Endothelial cell of umbilical vein (primary cell): ENCODE measurements around the gene SH3RF3. TPM values are rescaled to one million over a fixed set of nuclear protein-coding genes. Genes with fewer than 3 reads are reported as not detected.

ENCODE experiments used
- BruUV-seq: library from RNA; stranded (reverse); fragments of 400-500 nt; replicated peaks from 2 replicates; lab custom pipeline; 2021; lab: Mats Ljungman, UMichigan
- CTCF ChIA-PET: fragments of 300-600, 350-600 bp; sonication (Branson Sonifier 250); formaldehyde crosslinking; loops from one replicate; lab custom pipeline; 2021; ENCODE audit warnings: antibody characterized with exemption, inconsistent platforms; lab: Charles Lee
- POLR2A ChIA-PET: fragments of 300-600, 350-600 bp; sonication (Branson Sonifier 250); formaldehyde crosslinking; loops from one replicate; lab custom pipeline; 2021; ENCODE audit warnings: antibody characterized with exemption, inconsistent platforms; lab: Charles Lee
- DNase-seq: peaks from one replicate; pipeline ENCODE4 v3.0.0-alpha.2; 2011; ENCODE audit warnings: low read depth, low spot score
- FAIRE-seq: peaks from 2 replicates; lab custom pipeline; 2011; peaks lifted over from hg19 to GRCh38; lab: Jason Lieb, UNC
- H2AFZ ChIP-seq: 2 replicates; pipeline ENCODE4 v1.6.0; 2012; ENCODE audit warnings: low read depth, low read length, control low read depth, inconsistent platforms
- H3K27ac ChIP-seq: 2 replicates; pipeline ENCODE4 v1.5.1; 2011; ENCODE audit warnings: low read depth, mild to moderate bottlenecking, control low read depth, low read length, moderate library complexity; ENCODE audit not compliant: insufficient read depth
- H3K27me3 ChIP-seq, 2 experiments: 2 replicates each; pipeline versions ENCODE4 v1.6.0 to v1.6.1; 2011; ENCODE audit warnings: low read length in 2 of 2, mixed read lengths in 1 of 2; ENCODE audit not compliant: control insufficient read depth in 2 of 2, insufficient read depth in 2 of 2
- H3K36me3 ChIP-seq, 2 experiments: 2 replicates in 1 of 2; 3 replicates in 1 of 2; pipeline ENCODE4 v1.5.1; 2011; ENCODE audit warnings: low read length in 2 of 2, mild to moderate bottlenecking in 1 of 2, moderate library complexity in 1 of 2; ENCODE audit not compliant: control insufficient read depth in 2 of 2, insufficient read depth in 2 of 2; ENCODE audit errors: extremely low read depth in 1 of 2
- H3K4me1 ChIP-seq: 3 replicates; pipeline ENCODE4 v1.5.1; 2011; ENCODE audit warnings: mild to moderate bottlenecking, low read length; ENCODE audit not compliant: control insufficient read depth, insufficient read depth; ENCODE audit errors: extremely low read depth
- H3K4me2 ChIP-seq: 2 replicates; pipeline ENCODE4 v1.6.1; 2011; ENCODE audit warnings: low read length, control low read depth, mixed read lengths; ENCODE audit not compliant: insufficient read depth
- H3K4me3 ChIP-seq, 3 experiments: fragments of 200-600 bp in 1 of 3; sonication (generic), shearing (Covaris generic) in 1 of 3; replicated peaks in 1 of 3; 2 replicates each; pipeline ENCODE4 v1.5.1; 2011 to 2016; ENCODE audit warnings: control low read depth in 3 of 3, low read length in 3 of 3, mild to moderate bottlenecking in 2 of 3, inconsistent platforms in 1 of 3, low read depth in 1 of 3, moderate library complexity in 1 of 3; ENCODE audit not compliant: insufficient read depth in 1 of 3
- H3K79me2 ChIP-seq: 2 replicates; pipeline ENCODE4 v1.6.0; 2012; ENCODE audit warnings: low read length, inconsistent platforms; ENCODE audit not compliant: control insufficient read depth, insufficient read depth
- H3K9ac ChIP-seq: replicated peaks from 2 replicates; pipeline ENCODE3; 2011; ENCODE audit warnings: low read length, control low read depth; ENCODE audit not compliant: insufficient read depth; ENCODE audit errors: extremely low read depth
- H3K9me1 ChIP-seq: replicated peaks from 3 replicates; pipeline ENCODE4 v1.6.0; 2011; ENCODE audit warnings: mild to moderate bottlenecking, low read length; ENCODE audit not compliant: control insufficient read depth, insufficient read depth; ENCODE audit errors: extremely low read depth
- H3K9me3 ChIP-seq: replicated peaks from 2 replicates; pipeline ENCODE4 v1.5.1; 2012; ENCODE audit warnings: low read length, inconsistent platforms; ENCODE audit not compliant: control insufficient read depth, insufficient read depth
- H4K20me1 ChIP-seq: replicated peaks from 2 replicates; pipeline ENCODE3; 2011; ENCODE audit warnings: mild to moderate bottlenecking, low read length; ENCODE audit not compliant: control insufficient read depth, insufficient read depth; ENCODE audit errors: extremely low read depth
- EZH2 ChIP-seq: IDR thresholded peaks from 2 replicates; pipeline ENCODE4 v1.6.1; 2012; ENCODE audit warnings: borderline replicate concordance, low read depth, mild to moderate bottlenecking, moderate library complexity, low read length, inconsistent platforms; ENCODE audit not compliant: severe bottlenecking
- FOS ChIP-seq: IDR thresholded peaks from 2 replicates; pipeline ENCODE4 v1.6.1; 2011; ENCODE audit warnings: mild to moderate bottlenecking, low read length, moderate library complexity, borderline replicate concordance; ENCODE audit not compliant: insufficient read depth
- GATA2 ChIP-seq: IDR thresholded peaks from 2 replicates; pipeline ENCODE4 v1.7.0; 2011; ENCODE audit warnings: low read depth, mild to moderate bottlenecking, moderate library complexity, mixed read lengths, low read length; ENCODE audit not compliant: insufficient read length, insufficient read depth
- JUN ChIP-seq: IDR thresholded peaks from 2 replicates; pipeline ENCODE4 v1.6.1; 2011; ENCODE audit warnings: borderline replicate concordance, low read depth; ENCODE audit not compliant: insufficient read length, insufficient read depth
- MAX ChIP-seq: IDR thresholded peaks from 2 replicates; pipeline ENCODE4 v1.6.1; 2011; ENCODE audit not compliant: insufficient read depth, insufficient read length
- MYC ChIP-seq: IDR thresholded peaks from one replicate; pipeline ENCODE4 v1.6.1; 2011; ENCODE audit warnings: mild to moderate bottlenecking, low read depth, low read length
- POLR2A ChIP-seq: IDR thresholded peaks from 2 replicates; pipeline ENCODE4 v1.6.1; 2012; ENCODE audit warnings: low read depth, mild to moderate bottlenecking, control low read depth, low read length
- POLR2AphosphoS5 ChIP-seq: IDR thresholded peaks from 2 replicates; pipeline ENCODE4 v1.6.1; 2012; ENCODE audit warnings: low read depth, mild to moderate bottlenecking, control low read depth, low read length, moderate library complexity; ENCODE audit not compliant: insufficient read depth
- dilution Hi-C: fragments of 300-500 bp; cut with MboI; formaldehyde crosslinking; loops from one replicate; pipeline ENCODE4 v1.15.0; 2019; ENCODE audit warnings: low sequenced_read_pairs; ENCODE audit not compliant: extremely low pct_ligation_motif_present
- intact Hi-C: fragments of 100-400 bp; cut with micrococcal nuclease; formaldehyde crosslinking; loops from one replicate; pipeline ENCODE4 v1.10.0; 2022
- polyA plus RNA-seq, 4 experiments: library from polyadenylated mRNA; depleted of rRNA in 3 of 4; stranded (reverse) in 3 of 4; unstranded in 1 of 4; fragments of >200 nt; gene quantifications; 2 replicates each; pipeline versions ENCODE4 v1.2.1 to v1.2.3, GENCODE V29; 2011 to 2012; ENCODE audit warnings: missing spikeins in 1 of 4
- total RNA-seq: library from RNA; stranded (reverse); gene quantifications from 2 replicates; pipeline ENCODE4 v1.2.3, GENCODE V29; 2021
- TF ChIP-seq, protein P1 (sequence below), 2 donors: IDR thresholded peaks; 1 replicate in 1 of 2; 2 replicates in 1 of 2; pipeline ENCODE4 v1.5.1; 2011; ENCODE audit warnings: low read length in 2 of 2, mild to moderate bottlenecking in 2 of 2, moderate library complexity in 2 of 2, control low read depth in 1 of 2, inconsistent platforms in 1 of 2, low read depth in 1 of 2; ENCODE audit not compliant: insufficient read depth in 1 of 2; ENCODE audit errors: extremely low read depth in 1 of 2

SH3RF3 gene
- total and polyA plus RNA-seq, 2 donors (not counting 3 experiments of a cell fraction or from before 2014, with no cell fraction given), result 3.8 to 14.7 TPM

GRCh38 chr2:109336296-109336695 lies 207.3 kb downstream of the SH3RF3 start:
- no peak overlapping the region for H2AFZ ChIP-seq
- no peaks in the 10 kb centered on the region for H3K9me3 ChIP-seq
- TF ChIP-seq POLR2AphosphoS5 (no peak), MYC (no peak), POLR2A (no peak), FOS (no peak)
- TF ChIP-seq, protein P1, sequence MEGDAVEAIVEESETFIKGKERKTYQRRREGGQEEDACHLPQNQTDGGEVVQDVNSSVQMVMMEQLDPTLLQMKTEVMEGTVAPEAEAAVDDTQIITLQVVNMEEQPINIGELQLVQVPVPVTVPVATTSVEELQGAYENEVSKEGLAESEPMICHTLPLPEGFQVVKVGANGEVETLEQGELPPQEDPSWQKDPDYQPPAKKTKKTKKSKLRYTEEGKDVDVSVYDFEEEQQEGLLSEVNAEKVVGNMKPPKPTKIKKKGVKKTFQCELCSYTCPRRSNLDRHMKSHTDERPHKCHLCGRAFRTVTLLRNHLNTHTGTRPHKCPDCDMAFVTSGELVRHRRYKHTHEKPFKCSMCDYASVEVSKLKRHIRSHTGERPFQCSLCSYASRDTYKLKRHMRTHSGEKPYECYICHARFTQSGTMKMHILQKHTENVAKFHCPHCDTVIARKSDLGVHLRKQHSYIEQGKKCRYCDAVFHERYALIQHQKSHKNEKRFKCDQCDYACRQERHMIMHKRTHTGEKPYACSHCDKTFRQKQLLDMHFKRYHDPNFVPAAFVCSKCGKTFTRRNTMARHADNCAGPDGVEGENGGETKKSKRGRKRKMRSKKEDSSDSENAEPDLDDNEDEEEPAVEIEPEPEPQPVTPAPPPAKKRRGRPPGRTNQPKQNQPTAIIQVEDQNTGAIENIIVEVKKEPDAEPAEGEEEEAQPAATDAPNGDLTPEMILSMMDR (IDR thresholded peaks at IDR 0.05; ENCODE audit: extremely low read depth in 1 of 2, insufficient read depth in 1 of 2, low read depth in 1 of 2, low read length in 2 of 2), result no peak
- H3K9me1 ChIP-seq, result no peaks in the 10 kb centered on the region
- dilution Hi-C loops, result no loop called here
- H3K4me1 ChIP-seq, result peaks cover 57% of the 10 kb centered on the region
- ChIA-PET CTCF (interaction anchor here (1.1 kb wide), 1 partner anchor 15 kb away, joined by 3 read pairs; no protein-coding TSS in a partner anchor), POLR2A (no interaction called here)
- H3K79me2 ChIP-seq, result peaks cover 9% of the 10 kb centered on the region
- intact Hi-C loops, result no loop called here
- no peak overlapping the region for H3K4me3 ChIP-seq
- DNase-seq (no peak), FAIRE-seq (peak; percentile 55)
- BruUV-seq, result no TSS peak
- H3K9ac ChIP-seq, result no peak overlapping the region
- no peak overlapping the region for H3K27ac ChIP-seq
- H3K4me2 ChIP-seq, result no peak overlapping the region
- no peaks in the 10 kb centered on the region for H3K27me3 ChIP-seq
- no peaks in the 10 kb centered on the region for H4K20me1 ChIP-seq
- no peaks in the 10 kb centered on the region for H3K36me3 ChIP-seq

DNA sequence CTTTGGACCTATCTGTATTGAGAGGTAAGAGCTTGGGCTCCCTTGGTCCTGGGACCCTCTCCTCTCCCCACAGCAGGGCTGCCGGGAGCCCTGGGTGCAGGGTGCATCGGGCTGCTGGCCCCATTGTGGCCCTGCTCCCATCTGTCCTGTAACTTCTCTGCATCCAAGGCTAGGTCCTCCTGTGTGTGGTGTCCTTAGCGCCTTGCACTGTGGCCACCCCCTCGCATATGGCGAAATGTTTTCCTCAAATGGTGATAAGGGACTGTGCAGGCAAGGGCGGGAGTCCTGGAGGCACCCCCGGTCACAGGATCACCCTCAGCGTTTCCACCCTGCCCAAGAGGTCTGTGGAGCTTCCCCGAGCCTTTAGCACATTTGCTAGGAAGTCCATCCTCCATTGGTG lies 208.2 kb downstream of the SH3RF3 start:
- H3K27ac ChIP-seq, result no peak overlapping the region
- peaks cover 51% of the 10 kb centered on the region for H3K4me1 ChIP-seq
- CTCF ChIA-PET, result no interaction called here
- H4K20me1 ChIP-seq, result no peaks in the 10 kb centered on the region
- H3K27me3 ChIP-seq, result no peaks in the 10 kb centered on the region
- H2AFZ ChIP-seq, result no peak overlapping the region
- H3K9me1 ChIP-seq, result no peaks in the 10 kb centered on the region
- no TSS peak for BruUV-seq
- H3K4me3 ChIP-seq, result no peak overlapping the region
- FAIRE-seq (no peak), DNase-seq (no peak)
- no peaks in the 10 kb centered on the region for H3K36me3 ChIP-seq
- H3K79me2 ChIP-seq, result peaks cover 9% of the 10 kb centered on the region
- no peak overlapping the region for H3K4me2 ChIP-seq
- no peak for TF ChIP-seq MYC
- TF ChIP-seq, protein P1 (IDR thresholded peaks at IDR 0.05; ENCODE audit: extremely low read depth in 1 of 2, insufficient read depth in 1 of 2, low read depth in 1 of 2, low read length in 2 of 2), result no peak
- no peak for TF ChIP-seq POLR2AphosphoS5
- TF ChIP-seq GATA2, result no peak
- no peak for TF ChIP-seq MAX
- no peak for TF ChIP-seq POLR2A
- TF ChIP-seq FOS, result no peak
- no peak for TF ChIP-seq EZH2
- TF ChIP-seq JUN, result no peak
- POLR2A ChIA-PET, result no interaction called here
- dilution Hi-C loops (no loop called here), intact Hi-C loops (no loop called here)
- H3K9me3 ChIP-seq, result no peaks in the 10 kb centered on the region
- H3K9ac ChIP-seq, result no peak overlapping the region
